Activated B cell treated with CpG ODN at 0.5 μM for 24 hours (primary cell): ENCODE data around the gene TRAF4. TPM values are rescaled to one million over a fixed set of nuclear protein-coding genes. Genes with fewer than 3 reads are reported as not detected.
A peak's percentile ranks its signal among the peaks of the same experiment; 100 is the strongest.

Experiments used
- ATAC-seq: fragments of 200-7000 bp; cut with Tn5 transposase; one replicate; pipeline ENCODE4 v1.10.0; 2021; ENCODE audit warnings: low read depth, mild to moderate bottlenecking, moderate library complexity
- CTCF ChIA-PET: fragments of 350-600 bp; sonication (Branson Sonifier 250); formaldehyde crosslinking; loops from one replicate; lab custom pipeline; 2021; ENCODE audit warnings: antibody characterized with exemption; lab: Charles Lee
- POLR2A ChIA-PET: fragments of 350-600 bp; sonication (Branson Sonifier 250); formaldehyde crosslinking; loops from one replicate; lab custom pipeline; 2021; ENCODE audit warnings: antibody characterized with exemption; lab: Charles Lee
- DNase-seq: peaks from one replicate; pipeline ENCODE4 v3.0.0; 2022
- H3K27ac Mint-ChIP-seq: one replicate; pipeline ENCODE4 v1.8.0; 2020; ENCODE audit warnings: mixed read lengths
- H3K27me3 Mint-ChIP-seq: one replicate; pipeline ENCODE4 v1.8.0; 2021; ENCODE audit warnings: mixed read lengths
- H3K36me3 Mint-ChIP-seq: one replicate; pipeline ENCODE4 v1.8.0; 2021; ENCODE audit warnings: low read depth, mixed read lengths
- H3K4me1 Mint-ChIP-seq: one replicate; pipeline ENCODE4 v1.8.0; 2021; ENCODE audit warnings: mixed read lengths
- H3K4me3 Mint-ChIP-seq: one replicate; pipeline ENCODE4 v1.8.0; 2020; ENCODE audit warnings: mild to moderate bottlenecking, mixed read lengths
- H3K9me3 Mint-ChIP-seq: one replicate; pipeline ENCODE4 v1.8.0; 2020; ENCODE audit warnings: mixed read lengths
- intact Hi-C: fragments of 100-400 bp; cut with micrococcal nuclease; formaldehyde crosslinking; loops from one replicate; pipeline ENCODE4 v1.15.1; 2024
- total RNA-seq: library from RNA; stranded (reverse); gene quantifications from 2 replicates; pipeline ENCODE4 v1.2.3, GENCODE V29; 2022
- TF ChIP-seq, protein P1 (sequence below): fragments of 200-600 bp; IDR thresholded peaks from one replicate; pipeline ENCODE4 v1.8.0; 2022; ENCODE audit warnings: antibody characterized with exemption, mild to moderate bottlenecking

Gene TRAF4
- total RNA-seq, 1 donor from 2014 or later, result 903 TPM

DNA sequence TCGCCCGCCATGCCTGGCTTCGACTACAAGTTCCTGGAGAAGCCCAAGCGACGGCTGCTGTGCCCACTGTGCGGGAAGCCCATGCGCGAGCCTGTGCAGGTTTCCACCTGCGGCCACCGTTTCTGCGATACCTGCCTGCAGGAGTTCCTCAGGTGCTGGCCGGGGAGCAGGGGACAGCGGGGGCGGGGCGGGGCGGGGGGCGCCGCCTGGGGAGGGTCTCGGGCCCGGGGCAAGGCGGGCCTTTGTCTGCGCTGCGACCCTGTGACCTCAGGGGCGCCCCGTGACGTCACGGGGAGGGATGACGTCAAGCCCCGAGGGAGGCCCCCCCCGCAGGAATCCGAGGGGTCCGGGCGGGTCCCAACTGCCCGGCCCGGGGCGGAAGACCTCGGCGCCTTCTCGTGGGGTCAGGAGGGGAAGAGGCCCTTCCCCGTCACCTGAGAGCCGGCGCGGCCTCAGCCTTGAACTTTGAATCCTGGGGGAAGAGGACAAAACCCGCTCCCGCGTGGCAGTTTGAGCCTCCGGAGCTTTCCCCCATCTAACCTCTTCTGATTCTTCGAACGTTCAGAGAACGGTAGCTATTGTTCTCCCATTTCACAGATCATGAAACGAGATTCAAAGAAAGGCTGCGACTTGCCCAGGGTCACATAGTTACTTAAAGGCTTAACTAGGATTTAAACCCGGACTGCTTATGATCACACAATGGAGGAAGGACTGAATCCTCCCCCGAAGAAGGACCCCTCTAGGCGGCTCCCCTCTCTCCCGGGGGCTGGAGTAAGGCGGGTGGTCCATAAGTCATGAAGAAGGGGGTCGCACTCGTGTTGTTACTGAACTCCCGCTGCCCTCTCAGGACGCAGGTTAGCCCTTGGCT lies 527 bp downstream of the TRAF4 start:
- Mint-ChIP-seq H3K4me1 (peaks cover 70% of the 10 kb centered on the region), H3K36me3 (peaks cover 69% of the 10 kb centered on the region), H3K27ac (peak overlapping the region; percentile 84), H3K9me3 (no peaks in the 10 kb centered on the region), H3K4me3 (peak overlapping the region; percentile 93), H3K27me3 (no peaks in the 10 kb centered on the region)
- ChIA-PET POLR2A (interaction anchor here (0.6 to 23.0 kb wide), 9 partner anchors 8 to 206 kb away, joined by 3 to 2384 read pairs (median 4); partner anchors contain the start of genes BLTP2, FAM222B, NEK8 and PHF12), CTCF (interaction anchor here (0.6 to 17.6 kb wide), 4 partner anchors 9 to 19 kb away, joined by 3 to 545 read pairs (median 3); partner anchors contain the start of genes NEK8 and TLCD1)
- intact Hi-C loops, result no loop called here
- TF ChIP-seq, protein P1, sequence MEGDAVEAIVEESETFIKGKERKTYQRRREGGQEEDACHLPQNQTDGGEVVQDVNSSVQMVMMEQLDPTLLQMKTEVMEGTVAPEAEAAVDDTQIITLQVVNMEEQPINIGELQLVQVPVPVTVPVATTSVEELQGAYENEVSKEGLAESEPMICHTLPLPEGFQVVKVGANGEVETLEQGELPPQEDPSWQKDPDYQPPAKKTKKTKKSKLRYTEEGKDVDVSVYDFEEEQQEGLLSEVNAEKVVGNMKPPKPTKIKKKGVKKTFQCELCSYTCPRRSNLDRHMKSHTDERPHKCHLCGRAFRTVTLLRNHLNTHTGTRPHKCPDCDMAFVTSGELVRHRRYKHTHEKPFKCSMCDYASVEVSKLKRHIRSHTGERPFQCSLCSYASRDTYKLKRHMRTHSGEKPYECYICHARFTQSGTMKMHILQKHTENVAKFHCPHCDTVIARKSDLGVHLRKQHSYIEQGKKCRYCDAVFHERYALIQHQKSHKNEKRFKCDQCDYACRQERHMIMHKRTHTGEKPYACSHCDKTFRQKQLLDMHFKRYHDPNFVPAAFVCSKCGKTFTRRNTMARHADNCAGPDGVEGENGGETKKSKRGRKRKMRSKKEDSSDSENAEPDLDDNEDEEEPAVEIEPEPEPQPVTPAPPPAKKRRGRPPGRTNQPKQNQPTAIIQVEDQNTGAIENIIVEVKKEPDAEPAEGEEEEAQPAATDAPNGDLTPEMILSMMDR, result no peak
- peak; percentile 69 for DNase-seq
- peak; percentile 13 for ATAC-seq

DNA sequence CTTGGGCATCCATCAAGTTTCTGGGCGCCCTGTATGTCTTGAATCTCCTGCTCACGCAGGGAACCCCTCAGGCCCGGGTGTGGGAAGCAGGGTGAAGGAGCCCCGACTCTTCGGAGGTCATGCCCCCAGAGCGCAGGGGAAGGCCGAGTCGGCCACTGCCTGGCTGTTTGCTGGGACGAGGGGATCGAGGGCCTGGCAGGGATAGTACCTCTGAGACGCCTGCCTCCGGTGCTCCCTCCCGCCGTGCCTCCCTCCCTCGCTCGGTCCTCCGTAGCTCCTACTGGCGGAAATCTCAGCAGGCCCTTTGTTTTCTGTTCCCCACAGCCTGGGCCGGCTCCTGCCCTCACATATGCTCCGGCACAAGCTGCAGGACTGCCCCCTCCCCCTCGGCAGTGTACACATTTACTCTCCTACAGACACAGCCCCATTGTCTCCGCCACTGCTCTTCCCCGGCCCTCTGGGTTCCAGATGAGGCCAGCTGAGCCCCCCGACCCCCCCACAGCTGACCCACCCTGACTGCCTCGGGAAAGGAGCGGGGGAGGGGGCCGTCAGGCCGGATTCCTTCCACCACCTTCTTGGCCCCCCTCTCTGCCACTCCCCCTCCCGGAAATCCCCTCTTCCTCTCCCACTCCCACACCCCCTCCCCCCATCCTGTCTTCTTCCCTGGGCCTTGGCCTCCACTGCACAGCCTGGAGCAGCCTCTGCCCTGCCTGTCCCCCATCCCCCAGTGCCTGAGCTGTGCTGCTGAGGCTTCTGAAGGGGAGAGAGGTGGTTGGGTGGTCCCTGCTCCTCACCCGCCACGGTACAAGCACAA lies 1.4 kb downstream of the TRAF4 start:
- Mint-ChIP-seq H3K9me3 (no peaks in the 10 kb centered on the region), H3K36me3 (peaks cover 72% of the 10 kb centered on the region), H3K27ac (peak overlapping the region; percentile 84), H3K27me3 (no peaks in the 10 kb centered on the region), H3K4me3 (peak overlapping the region; percentile 93), H3K4me1 (peaks cover 70% of the 10 kb centered on the region)
- DNase-seq, result no peak
- ChIA-PET POLR2A (interaction anchor here (0.6 to 23.0 kb wide), 8 partner anchors 9 to 205 kb away, joined by 3 to 2384 read pairs (median 7); partner anchors contain the start of genes FLOT2, NEK8, PHF12 and PROCA1), CTCF (interaction anchor here (1.0 to 17.6 kb wide), 3 partner anchors 18 to 24 kb away, joined by 3 to 545 read pairs (median 5); partner anchors contain the start of genes NEK8 and TLCD1)
- ATAC-seq, result no peak
- intact Hi-C loops, result no loop called here
- TF ChIP-seq, protein P1, result no peak

DNA sequence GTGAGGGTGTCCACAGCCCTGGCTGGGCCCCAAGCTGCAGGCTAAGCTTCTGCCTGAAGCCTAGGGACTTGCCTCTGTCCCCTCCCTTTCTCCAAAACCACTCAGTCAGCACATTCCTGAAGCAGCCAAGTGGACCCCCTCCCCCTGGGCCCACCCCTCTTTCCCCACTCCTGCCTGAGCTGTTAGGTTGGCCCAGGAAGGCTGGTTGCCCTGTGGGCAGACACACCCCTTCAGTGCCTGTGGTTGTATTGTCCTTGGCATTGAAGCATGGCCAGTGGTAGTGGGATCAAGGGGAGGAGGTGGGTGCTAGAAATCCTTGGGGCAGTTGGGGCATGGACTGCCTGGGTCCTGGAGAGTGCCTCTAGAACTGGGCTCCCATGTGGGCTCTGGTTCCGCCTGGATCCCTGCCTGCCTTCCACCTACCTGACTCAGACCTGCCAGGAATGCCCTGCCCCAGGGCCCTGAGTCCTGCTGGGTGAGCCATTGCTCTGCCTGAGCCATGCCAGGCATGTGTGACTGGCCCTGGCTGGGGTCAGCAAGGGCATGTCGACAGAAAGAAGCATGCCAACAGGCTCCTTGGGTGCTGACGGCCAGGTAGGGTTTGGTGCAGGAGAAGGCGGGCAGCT lies 2.1 kb downstream of the TRAF4 start:
- TF ChIP-seq, protein P1, result no peak
- ATAC-seq, result no peak
- POLR2A ChIA-PET, result interaction anchor here (0.6 to 23.0 kb wide), 7 partner anchors 10 to 205 kb away, joined by 4 to 2384 read pairs (median 7); partner anchors contain the start of genes FLOT2, NEK8, PHF12 and PROCA1
- H3K4me1 Mint-ChIP-seq, result peaks cover 70% of the 10 kb centered on the region
- H3K9me3 Mint-ChIP-seq, result no peaks in the 10 kb centered on the region
- peak overlapping the region; percentile 93 for H3K4me3 Mint-ChIP-seq
- intact Hi-C loops, result no loop called here
- H3K36me3 Mint-ChIP-seq, result peaks cover 72% of the 10 kb centered on the region
- no peak for DNase-seq
- H3K27me3 Mint-ChIP-seq, result no peaks in the 10 kb centered on the region
- CTCF ChIA-PET, result interaction anchor here (1.0 to 17.6 kb wide), 2 partner anchors 19 to 25 kb away, joined by 5 to 545 read pairs; partner anchors contain the start of genes NEK8 and TLCD1
- peak overlapping the region; percentile 84 for H3K27ac Mint-ChIP-seq

DNA sequence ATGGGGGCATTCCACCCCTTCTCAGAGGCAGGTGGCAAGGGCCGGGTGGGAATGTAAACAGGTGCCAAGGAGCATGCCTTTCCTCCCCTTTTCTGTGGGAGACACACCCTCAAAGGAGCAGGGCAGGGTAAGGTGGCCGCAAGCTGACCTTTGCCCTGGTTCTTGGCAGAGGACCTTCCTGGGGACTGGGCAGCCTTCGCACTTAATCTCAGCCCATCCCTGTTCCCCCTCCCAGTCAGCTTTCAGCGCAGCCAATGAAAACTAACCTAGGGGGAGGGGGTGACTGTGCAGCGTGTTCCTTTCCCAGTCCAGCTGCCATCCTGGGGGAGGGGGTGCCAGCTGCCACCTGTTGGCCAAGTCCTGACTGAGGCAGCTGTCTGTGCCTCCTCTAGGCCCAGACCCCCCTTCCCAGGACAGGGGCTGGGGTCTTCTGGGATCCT lies 2.8 kb downstream of the TRAF4 start:
- H3K4me1 Mint-ChIP-seq, result peaks cover 63% of the 10 kb centered on the region
- intact Hi-C loops, result no loop called here
- H3K27me3 Mint-ChIP-seq, result no peaks in the 10 kb centered on the region
- CTCF ChIA-PET, result interaction anchor here (17.6 kb wide), 1 partner anchor 19 kb away, joined by 545 read pairs; the partner anchor contains the start of genes NEK8 and TLCD1
- H3K4me3 Mint-ChIP-seq, result peak overlapping the region; percentile 93
- TF ChIP-seq, protein P1, result no peak
- no peaks in the 10 kb centered on the region for H3K9me3 Mint-ChIP-seq
- POLR2A ChIA-PET, result interaction anchor here (0.6 to 23.0 kb wide), 6 partner anchors 8 to 205 kb away, joined by 4 to 2384 read pairs (median 8); partner anchors contain the start of genes NEK8, PROCA1, RPL23A and TLCD1
- peak overlapping the region; percentile 84 for H3K27ac Mint-ChIP-seq
- DNase-seq (no peak), ATAC-seq (no peak)
- H3K36me3 Mint-ChIP-seq, result peaks cover 73% of the 10 kb centered on the region
